GM18519 (cell line): ENCODE data around the gene RIMKLB.

Experiments
- ATAC-seq: cut with Tn5 transposase; IDR thresholded peaks from one replicate; pipeline ENCODE4 v1.9.1; 2021; ENCODE audit warnings: mild to moderate bottlenecking, moderate library complexity; ENCODE audit not compliant: unreplicated experiment, low FRiP score

The RIMKLB gene, protein sequence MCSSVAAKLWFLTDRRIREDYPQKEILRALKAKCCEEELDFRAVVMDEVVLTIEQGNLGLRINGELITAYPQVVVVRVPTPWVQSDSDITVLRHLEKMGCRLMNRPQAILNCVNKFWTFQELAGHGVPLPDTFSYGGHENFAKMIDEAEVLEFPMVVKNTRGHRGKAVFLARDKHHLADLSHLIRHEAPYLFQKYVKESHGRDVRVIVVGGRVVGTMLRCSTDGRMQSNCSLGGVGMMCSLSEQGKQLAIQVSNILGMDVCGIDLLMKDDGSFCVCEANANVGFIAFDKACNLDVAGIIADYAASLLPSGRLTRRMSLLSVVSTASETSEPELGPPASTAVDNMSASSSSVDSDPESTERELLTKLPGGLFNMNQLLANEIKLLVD

DNA sequence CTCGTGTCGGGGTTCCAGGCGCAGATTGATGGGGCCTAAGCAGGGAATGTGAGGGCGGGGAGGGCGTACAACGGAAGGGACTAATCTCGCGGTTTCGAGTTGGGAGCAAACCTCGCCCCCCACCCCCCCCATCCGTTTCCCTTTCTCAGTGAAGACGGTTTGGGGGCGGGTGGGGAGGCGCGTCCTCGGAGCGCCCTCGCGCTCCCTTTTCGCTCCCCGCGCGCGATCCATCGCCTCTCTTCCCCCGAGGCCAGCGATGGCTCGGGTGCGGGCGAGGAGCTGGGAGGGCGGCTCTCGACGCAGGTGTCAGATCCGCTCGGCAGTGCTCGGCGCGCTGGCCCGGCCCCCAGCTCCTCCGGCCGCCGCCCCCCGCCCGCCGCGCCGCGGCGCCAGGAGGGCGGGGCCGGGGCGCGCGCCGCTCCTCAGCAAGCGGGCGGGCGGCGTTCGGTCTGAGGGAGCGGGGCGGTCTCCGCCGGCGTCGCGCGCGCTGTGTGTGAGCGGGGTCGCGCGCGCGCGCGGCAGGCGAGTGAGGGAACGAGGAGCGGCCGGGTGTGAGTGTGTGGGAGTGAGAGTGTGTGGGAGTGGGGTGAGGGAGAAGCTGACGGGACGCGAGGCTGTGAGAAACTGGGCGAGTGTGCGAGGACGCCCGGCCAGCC lies at the start of gene RIMKLB:
Gene RIMKLB, plus strand, starts transcription at position 516 of the 656 bp plus-strand sequence. CDS start 15,876 bp downstream, outside the sequence.
- ATAC-seq = peak; percentile 60

DNA sequence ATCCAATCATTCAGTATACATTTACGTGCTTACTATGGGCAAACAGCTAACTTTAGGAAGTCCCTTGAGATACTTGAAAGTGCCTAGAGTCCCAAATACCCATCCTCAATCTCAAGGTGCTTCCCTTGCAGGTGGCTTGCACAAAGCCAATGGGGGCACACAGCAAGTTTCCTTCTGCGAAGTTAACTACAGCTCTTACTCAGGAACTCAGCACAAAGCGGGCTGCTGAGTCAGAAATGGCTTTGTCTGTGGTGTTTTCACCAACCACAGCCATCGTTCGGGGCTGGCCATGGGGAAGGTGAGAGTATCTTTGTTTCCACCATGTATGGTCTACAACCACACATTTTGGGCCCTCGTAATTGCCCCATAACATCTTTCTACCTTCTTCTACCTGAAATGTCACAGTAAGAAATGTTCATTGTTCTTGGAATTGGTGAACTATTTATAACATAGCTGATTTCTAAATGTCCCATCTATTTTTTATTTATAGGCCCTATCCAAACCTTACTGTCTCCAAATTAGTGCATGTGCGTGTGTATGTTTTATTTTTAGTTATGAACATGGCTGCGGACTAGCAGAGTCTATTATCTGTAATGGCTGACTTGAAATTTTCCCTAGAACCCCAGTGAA lies 49.1 kb upstream of the RIMKLB start:
- ATAC-seq = peak; percentile 71

DNA sequence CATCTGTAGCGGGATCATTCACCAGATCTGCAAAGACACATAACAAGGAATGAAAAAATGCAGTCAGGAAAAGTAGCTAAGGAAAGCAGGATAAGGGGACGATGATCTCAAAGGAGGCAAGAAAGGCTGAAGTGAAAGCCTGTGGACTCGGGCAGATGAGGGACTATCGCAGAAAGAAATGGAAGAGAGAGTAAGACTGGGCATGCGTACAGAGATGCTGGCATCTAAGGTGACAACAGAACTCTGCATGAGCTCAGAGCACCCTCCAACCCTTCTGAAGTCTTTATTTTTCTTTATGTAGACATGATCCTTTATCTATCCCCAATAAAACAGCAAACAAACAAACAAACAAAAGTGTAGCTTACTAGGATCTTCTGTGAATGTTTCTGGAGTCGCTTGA lies 42.4 kb upstream of the RIMKLB start:
- no peak for ATAC-seq

DNA sequence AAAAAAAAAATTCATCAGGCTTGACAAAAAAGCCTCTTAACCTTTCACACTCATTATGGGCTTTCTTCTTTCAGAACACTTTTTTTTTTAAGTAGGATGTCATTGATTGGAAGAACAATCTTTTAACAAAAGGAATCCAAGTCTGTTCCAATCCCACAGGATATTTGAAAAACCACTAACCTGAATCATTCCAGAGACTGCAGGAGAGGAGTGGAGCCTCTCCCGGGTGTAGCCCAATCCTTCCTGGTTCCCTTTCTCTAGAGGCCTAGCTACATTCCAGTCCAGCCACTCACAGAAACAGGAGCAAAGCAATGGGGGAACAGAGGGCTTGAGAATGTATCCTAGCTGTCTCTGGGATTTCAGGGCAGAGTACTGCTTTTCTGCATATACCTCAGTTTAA lies 39.4 kb upstream of the RIMKLB start:
- no peak for ATAC-seq

DNA sequence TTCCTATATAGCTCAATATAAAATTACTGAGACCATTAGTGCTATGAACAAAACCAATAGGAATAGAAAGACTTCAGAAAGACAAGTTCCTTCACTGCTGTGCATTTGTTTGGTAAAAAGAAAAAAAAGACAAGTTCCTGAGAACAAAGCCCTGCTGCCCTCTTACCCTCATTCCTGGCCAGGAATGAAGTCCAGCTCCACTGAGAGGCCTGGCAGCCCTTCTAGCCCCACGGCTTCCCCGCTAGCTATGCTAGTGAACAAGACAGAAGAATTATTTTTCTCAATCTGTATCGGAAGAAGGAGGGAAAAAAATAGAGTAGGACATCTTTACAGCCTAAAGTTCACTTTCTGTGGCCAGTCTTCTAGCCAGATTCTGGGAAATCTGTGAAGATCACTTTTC lies 36.8 kb upstream of the RIMKLB start:
- ATAC-seq = no peak

DNA sequence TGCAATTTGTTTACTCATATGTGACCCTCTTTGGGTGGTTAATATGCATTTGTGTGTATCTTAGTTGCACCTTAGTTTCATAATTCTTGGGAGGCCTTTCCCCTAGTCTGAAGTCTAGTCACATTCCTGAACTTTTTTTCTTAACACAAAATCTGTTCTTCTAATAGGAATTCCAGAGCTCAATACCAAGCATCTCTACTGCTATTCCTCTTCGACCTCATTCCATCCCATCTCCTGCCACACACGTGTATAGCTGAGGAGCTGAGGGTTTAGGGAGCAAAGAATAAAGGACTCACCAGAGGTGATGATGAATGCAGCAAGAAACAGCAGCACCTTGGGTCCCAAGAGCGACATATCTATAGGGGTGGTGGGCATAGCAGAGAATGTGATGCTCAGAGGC lies 36.0 kb upstream of the RIMKLB start:
- no peak for ATAC-seq

DNA sequence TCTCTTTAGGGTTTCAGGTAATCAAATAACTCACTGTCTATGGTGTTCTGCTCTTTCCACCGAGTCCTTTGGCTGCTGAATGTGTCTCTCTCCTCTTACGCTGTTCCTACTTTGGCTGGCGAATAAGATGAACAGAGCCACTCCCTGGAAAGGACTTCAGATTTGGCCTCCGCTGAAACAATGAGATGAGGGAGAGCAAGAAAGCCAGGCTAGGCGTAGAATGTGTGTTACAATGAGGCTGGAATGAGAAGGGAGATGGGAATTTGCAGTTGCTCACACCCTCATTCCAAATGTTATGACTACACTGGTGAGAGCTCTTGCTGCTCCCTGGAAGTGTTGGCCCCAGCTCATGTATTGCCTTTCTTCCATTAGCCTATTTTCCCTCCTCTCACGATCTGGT lies 35.2 kb upstream of the RIMKLB start, which contains the start of gene MFAP5:
Gene MFAP5, minus strand, starts transcription at position 234 of the 400 bp plus-strand sequence. CDS start 722 bp downstream, outside the sequence.
- no peak for ATAC-seq

DNA sequence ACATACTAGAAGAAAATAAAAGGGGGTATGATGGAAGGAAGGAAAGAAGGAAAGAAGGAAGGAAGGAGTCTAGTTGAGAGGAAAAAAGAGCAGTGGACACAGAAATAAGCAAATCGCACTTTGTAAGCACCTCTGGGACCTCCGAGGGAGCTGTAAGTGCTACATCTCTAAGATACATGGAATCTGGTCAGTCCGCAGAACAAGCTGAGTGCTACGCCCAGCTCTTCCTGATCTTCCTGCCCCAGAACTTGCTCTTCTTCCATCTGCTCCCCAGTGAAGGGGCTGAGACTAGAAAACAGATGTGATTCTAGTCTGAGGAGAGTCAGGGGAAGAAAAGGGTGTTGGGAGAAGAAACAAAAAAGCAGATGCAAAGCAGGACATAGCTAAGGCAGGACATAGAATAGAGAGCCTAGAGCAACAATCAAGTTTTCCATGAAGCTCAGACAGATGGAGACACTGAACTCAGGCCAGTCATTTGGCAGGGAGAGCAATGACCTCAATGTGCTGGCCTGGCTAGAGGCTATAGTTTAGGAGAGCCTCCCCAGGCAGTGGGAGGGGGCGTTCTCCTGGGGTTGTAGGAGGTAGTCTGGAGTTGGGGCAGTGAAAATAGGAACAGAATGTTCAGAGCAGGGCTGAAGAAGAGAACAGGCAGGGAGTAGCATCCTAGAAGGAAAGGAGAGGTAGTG lies 33.4 kb upstream of the RIMKLB start:
- ATAC-seq = no peak

DNA sequence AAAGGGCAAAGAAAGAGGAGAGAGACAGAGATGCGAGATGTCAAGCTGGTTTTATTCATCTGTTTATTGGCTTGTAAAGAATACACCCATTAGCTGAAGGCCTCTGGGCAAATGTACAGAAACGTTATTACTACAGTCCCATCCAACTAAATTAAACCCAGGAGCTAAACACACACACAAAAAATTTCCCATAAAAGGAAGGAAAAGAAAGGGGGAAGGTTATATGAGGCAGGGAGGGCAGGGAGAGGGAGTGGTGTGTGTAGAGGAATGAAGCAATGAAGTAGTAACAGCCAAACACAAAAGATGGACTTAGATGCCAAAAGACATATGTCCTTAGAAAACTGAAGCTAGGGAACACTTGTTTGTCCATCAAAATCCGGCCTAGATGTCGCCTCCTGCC lies 32.0 kb upstream of the RIMKLB start:
- ATAC-seq = no peak

DNA sequence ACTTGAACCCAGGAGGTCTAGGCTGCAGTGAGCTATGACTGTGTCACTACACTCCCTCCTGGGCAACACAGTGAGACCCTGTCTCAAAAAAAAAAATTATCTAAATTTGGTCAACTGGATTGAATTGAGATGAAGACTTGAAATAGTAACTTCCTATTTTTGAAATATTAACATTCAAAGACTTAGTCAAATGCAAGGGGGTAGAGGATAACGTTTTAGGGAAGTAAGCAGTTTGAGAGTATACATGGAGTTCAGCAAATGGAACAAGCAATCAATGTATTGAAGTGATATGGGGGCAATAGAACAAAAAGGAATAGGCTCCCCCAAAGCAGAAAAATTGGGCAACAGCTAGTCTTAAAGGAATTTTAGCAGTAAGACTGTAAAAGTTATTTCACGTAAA lies 30.5 kb upstream of the RIMKLB start:
- no peak for ATAC-seq

DNA sequence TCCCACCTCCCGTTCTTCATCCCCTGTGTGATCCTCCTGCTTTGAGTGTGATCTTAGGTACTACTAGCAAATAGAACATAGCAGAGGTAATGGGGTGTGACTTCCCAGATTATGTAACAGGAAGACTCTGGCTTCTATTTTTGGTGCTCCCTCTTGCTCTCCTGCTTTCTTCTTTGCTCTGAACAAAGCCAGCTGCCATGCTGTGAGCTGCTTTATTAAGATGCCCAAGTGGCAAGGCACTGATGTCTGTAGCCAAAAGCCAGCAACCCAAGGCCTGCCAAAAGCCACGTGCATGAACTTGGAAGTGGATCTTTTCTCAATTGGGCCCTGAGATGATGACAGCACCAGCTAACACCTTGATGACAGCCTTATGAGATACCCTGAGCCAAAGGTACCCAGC lies 29.4 kb upstream of the RIMKLB start:
- ATAC-seq = no peak

DNA sequence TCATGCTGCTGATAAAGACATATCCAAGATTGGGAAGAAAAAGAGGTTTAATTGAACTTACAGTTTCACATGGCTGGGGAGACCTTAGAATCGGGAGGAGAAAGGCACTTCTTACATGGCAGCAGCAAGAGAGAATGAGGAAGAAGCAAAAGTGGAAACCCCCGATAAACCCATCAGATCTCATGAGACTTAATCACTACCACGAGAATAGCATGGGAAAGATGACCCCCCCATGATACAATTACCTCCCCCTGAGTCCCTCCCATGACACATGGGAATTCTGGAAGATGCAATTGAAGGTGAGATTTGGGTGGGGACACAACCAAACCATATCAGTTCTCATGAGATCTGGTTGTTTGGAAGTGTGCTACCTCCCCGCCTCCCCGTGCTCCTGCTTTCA lies 25.4 kb upstream of the RIMKLB start:
- ATAC-seq = no peak

DNA sequence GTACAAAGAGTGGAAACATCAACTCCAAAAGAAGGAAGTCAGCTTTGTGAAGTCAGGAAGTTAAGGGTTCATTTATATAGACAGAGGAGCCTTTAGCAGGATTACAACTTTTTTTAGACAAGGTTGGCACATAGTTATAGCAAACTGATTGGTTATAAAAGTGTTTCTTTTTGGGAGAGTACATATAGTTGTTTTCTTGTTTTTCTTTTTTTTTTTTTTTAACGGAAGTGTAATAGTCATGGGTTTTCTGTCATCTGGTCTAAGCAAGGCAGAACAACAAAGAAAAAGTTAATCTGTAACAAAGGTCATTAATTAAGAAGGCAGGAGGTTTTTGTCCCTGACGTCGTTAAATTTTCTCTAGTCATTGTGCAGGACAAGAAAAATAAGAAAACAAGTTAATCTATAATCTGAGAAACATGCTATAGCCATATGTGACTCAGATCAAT lies 22.2 kb upstream of the RIMKLB start:
- ATAC-seq = no peak

DNA sequence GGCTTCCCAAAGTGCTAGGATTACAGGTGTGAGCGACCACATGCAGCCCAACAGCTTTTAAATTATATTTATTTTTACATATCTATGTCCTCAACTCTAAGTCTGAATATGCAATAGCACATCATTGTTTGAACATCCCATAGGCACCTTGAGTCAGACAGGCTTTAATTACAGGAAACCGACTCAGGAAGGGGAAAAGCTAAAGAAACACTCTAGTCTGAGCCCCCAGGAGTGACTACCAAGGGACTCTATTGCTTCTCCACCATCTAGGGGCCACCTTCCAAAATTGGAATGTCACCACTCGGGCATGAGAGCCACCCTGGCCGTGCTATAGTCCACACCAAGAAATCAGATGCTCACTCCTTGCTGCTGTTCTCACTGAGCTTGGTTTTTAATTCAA lies 21.1 kb upstream of the RIMKLB start:
- ATAC-seq = no peak

DNA sequence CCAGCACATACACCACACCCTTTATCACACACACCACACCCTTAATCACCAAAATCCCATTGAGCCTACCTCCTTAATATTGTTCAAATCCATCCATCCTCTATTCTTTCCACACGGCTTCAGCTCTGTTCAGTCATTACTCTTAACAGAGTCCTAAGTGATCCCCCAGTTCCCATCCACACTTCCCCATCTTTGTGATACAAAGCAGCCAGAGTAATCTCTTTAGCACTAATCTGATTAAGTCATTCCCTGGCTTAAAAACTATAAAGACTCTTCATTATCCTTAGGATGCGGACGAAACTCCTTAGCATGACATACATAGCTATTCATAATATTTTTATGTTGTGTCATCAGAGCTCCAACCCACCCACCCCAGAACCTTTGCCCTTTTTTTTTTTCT lies 20.4 kb upstream of the RIMKLB start:
- no peak for ATAC-seq

DNA sequence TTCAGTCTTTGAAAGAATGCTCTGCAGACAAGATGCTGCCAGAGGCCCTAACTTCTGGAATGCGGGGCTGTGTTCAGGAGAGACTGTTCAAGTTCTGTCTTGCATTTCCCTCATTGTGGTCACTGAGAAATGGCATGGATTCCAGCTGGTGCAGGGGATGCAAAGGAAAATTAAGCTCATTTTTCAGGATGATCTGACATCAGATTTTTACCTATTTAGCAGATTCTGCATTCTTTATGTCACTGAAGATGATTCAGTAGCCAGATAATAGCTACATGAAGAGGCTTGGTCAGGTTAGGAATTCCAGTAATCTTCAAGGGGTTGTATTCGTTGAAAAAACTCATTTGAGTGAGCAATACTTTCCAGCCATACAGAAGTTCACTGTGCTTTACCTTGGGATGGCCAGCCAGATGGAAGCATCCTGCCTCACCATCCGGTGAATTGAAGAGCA lies 19.1 kb upstream of the RIMKLB start:
- no peak for ATAC-seq

DNA sequence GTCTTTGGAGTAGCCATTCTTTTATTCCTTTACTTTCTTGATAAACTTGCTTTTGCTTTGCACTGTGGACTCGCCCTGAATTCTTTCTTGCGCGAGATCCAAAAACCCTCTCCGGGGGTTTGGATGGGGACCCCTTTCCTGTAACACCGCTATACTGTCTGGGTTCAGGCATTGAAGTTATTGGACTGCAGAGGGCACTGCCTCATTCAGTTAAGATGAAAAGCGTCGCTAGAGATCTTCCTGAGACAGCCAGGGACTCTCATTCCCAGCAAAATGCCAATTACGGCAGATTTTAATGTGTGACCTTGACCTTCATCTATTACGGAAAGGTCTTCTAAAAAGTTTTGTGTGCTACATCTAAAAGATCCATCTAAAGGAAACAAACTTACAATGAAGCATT lies 17.3 kb upstream of the RIMKLB start:
- ATAC-seq = no peak

DNA sequence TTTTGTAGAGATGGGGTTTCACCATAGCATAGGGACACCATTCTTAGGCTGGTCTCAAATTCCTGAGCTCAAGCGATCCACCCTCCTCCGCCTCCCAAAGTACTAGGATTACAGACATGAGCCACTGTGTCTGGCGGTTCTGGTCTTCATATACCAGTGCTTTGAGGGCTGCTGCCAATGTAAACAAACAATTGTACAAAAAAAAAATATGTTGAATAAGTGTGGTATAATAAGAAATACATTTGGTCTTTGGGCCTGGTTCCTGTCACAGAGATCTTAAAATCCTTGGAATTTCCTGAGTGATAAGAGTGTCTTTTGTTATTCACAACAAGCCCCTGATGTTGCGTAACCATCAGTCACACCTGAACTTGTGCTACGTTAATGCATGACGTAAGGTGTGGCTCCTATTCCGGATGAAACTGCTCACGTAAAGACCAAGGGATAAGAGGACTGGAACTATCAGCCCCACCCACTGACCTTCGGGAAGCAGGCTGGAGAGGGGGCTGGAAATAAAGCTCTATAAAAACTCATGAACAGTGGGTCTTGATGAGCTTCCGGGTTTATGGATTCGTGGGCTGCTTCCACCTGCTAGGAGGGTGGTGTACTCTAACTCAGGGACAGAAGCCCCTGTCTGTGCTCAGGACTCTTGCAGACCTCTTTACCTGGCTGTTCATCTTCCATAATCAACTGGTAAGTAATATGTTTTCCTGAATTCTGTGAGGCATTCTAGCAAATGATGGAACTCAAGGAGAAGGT lies 16.5 kb upstream of the RIMKLB start:
- ATAC-seq = no peak

DNA sequence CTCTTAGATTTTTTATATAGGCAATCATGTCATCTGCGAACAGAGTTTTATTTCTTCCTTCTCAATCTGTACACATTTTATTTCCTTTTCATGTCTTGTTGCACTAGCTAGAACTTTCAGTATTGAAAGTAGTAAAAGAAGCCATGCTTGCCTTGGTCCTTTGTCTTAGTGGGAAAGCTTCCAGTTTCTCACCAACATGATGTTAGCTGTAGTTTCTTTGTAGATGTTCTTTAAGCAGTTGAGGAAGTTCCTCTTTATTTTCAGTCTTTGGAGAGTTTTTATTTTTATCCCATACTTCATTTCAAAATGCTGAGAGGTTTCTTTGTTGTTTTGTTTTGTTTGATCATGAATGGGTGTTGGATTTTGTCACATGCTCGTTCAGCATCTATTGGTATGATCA lies 12.7 kb upstream of the RIMKLB start:
- ATAC-seq = no peak
